ENCODE measurements around the gene NNT.

The NNT gene

GRCh38 chr5:43619911-43620310 lies 16.9 kb downstream of the NNT start:
- H3K4me2 ChIP-seq (ENCODE audit: low read depth, low read length, poor library complexity, severe bottlenecking) = no peak overlapping the region
- TF ChIP-seq EZH2phosphoT487 (IDR thresholded peaks at IDR 0.05; ENCODE audit: borderline replicate concordance) (no peak), CTCF (conservative IDR thresholded peaks at IDR 0.05; ENCODE audit: low read length) (no peak)
- no peaks in the 10 kb centered on the region; the same call in 1 of the 2 replicates for H3K79me2 ChIP-seq (ENCODE audit: insufficient read depth, low read length)
- H3K9ac ChIP-seq (ENCODE audit: low read depth, low read length, poor library complexity, severe bottlenecking) = no peak overlapping the region
- no peaks in the 10 kb centered on the region for H3K9me3 ChIP-seq (ENCODE audit: insufficient read depth, low read depth, low read length)
- H2AFZ ChIP-seq (ENCODE audit: low read length) = no peak overlapping the region
- H3K4me3 ChIP-seq (ENCODE audit: low read length, poor library complexity, severe bottlenecking) = no peak overlapping the region
- H3K9me2 ChIP-seq (replicated peaks; ENCODE audit: low read depth, low read length) = no peaks in the 10 kb centered on the region
- H3K27me3 ChIP-seq (ENCODE audit: insufficient read depth, low read length, poor library complexity, severe bottlenecking) = no peaks in the 10 kb centered on the region
- peaks cover 43% of the 10 kb centered on the region for H3K36me3 ChIP-seq (ENCODE audit: insufficient read depth, low read length)
- no peaks in the 10 kb centered on the region for H3F3A ChIP-seq (ENCODE audit: low read depth)
- no peaks in the 10 kb centered on the region for H4K20me1 ChIP-seq (ENCODE audit: insufficient read depth, low read length, poor library complexity, severe bottlenecking)
- H3K4me1 ChIP-seq (ENCODE audit: insufficient read depth, low read length, poor library complexity, severe bottlenecking) = no peaks in the 10 kb centered on the region

GRCh38 chr5:43620944-43621505 lies 18.0 kb downstream of the NNT start:
- no peaks in the 10 kb centered on the region for H4K20me1 ChIP-seq (ENCODE audit: insufficient read depth, low read length, poor library complexity, severe bottlenecking)
- peaks cover 34% of the 10 kb centered on the region; the same call in 1 of the 2 replicates for H3K36me3 ChIP-seq (ENCODE audit: insufficient read depth, low read length)

GRCh38 chr5:43622074-43622473 lies 19.1 kb downstream of the NNT start:
- H3K27me3 ChIP-seq (ENCODE audit: insufficient read depth, low read length, poor library complexity, severe bottlenecking) = no peaks in the 10 kb centered on the region
- no peaks in the 10 kb centered on the region for H3K9me3 ChIP-seq (ENCODE audit: insufficient read depth, low read depth, low read length)
- H3K36me3 ChIP-seq (ENCODE audit: insufficient read depth, low read length) = peaks cover 24% of the 10 kb centered on the region; the same call in 1 of the 2 replicates
- H3F3A ChIP-seq (ENCODE audit: low read depth) = no peaks in the 10 kb centered on the region
- TF ChIP-seq EZH2phosphoT487 (IDR thresholded peaks at IDR 0.05; ENCODE audit: borderline replicate concordance) (no peak), CTCF (conservative IDR thresholded peaks at IDR 0.05; ENCODE audit: low read length) (no peak)
- no peak overlapping the region for H3K4me2 ChIP-seq (ENCODE audit: low read depth, low read length, poor library complexity, severe bottlenecking)
- H4K20me1 ChIP-seq (ENCODE audit: insufficient read depth, low read length, poor library complexity, severe bottlenecking) = no peaks in the 10 kb centered on the region
- H3K4me3 ChIP-seq (ENCODE audit: low read length, poor library complexity, severe bottlenecking) = no peak overlapping the region
- no peaks in the 10 kb centered on the region for H3K9me2 ChIP-seq (replicated peaks; ENCODE audit: low read depth, low read length)
- no peaks in the 10 kb centered on the region for H3K4me1 ChIP-seq (ENCODE audit: insufficient read depth, low read length, poor library complexity, severe bottlenecking)
- no peak overlapping the region for H2AFZ ChIP-seq (ENCODE audit: low read length)
- no peaks in the 10 kb centered on the region; the same call in 1 of the 2 replicates for H3K79me2 ChIP-seq (ENCODE audit: insufficient read depth, low read length)
- no peak overlapping the region for H3K9ac ChIP-seq (ENCODE audit: low read depth, low read length, poor library complexity, severe bottlenecking)

More at GRCh38 chr5:43620944-43621505, 18.0 kb downstream of the NNT start:
- H3K9me2 ChIP-seq (replicated peaks; ENCODE audit: low read depth, low read length) = no peaks in the 10 kb centered on the region
- no peaks in the 10 kb centered on the region for H3K27me3 ChIP-seq (ENCODE audit: insufficient read depth, low read length, poor library complexity, severe bottlenecking)
- no peaks in the 10 kb centered on the region for H3F3A ChIP-seq (ENCODE audit: low read depth)
- no peak overlapping the region for H3K9ac ChIP-seq (ENCODE audit: low read depth, low read length, poor library complexity, severe bottlenecking)
- no peak overlapping the region for H2AFZ ChIP-seq (ENCODE audit: low read length)
- H3K4me3 ChIP-seq (ENCODE audit: low read length, poor library complexity, severe bottlenecking) = no peak overlapping the region
- no peaks in the 10 kb centered on the region for H3K4me1 ChIP-seq (ENCODE audit: insufficient read depth, low read length, poor library complexity, severe bottlenecking)
- no peaks in the 10 kb centered on the region; the same call in 1 of the 2 replicates for H3K79me2 ChIP-seq (ENCODE audit: insufficient read depth, low read length)
- H3K4me2 ChIP-seq (ENCODE audit: low read depth, low read length, poor library complexity, severe bottlenecking) = no peak overlapping the region
- TF ChIP-seq CTCF (conservative IDR thresholded peaks at IDR 0.05; ENCODE audit: low read length) = no peak
- no peak for TF ChIP-seq EZH2phosphoT487 (IDR thresholded peaks at IDR 0.05; ENCODE audit: borderline replicate concordance)
- no peaks in the 10 kb centered on the region for H3K9me3 ChIP-seq (ENCODE audit: insufficient read depth, low read depth, low read length)

All from Loucy (cell line).